ENCODE data around the gene BTC.

DNA sequence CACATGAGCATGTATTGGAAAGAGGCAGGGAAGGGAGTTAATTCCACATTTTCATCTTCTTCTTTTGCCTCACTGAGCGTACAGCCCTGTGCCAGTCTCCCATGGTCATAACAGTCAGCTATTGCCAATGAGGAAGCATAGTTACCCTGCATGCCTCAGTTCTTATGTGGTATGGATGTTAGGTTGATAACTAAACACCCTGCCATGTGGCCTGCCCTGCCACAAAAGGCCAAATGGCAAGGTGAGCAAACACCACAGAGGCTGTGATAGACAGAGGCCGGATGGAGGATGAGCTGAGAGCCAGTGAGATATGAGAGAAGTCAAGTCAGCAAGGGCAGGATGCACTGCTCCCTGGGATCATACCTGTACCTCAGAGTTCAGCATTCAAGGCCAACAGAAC is 59.3 kb downstream of the BTC start:
- TF ChIP-seq POLR2A (IDR thresholded peaks at IDR 0.05): no peak
- TF ChIP-seq CTCF (IDR thresholded peaks at IDR 0.05): no peak
